ENCODE measurements around the gene TMEM132C. TPM values are rescaled to one million over a fixed set of nuclear protein-coding genes. Genes with fewer than 3 reads are reported as not detected.

The TMEM132C gene
- total and polyA plus RNA-seq, 2 of the 8 experiments (the other 6 are each of a cell fraction or from before 2014, with no cell fraction given): 0.23 to 0.76 TPM

DNA sequence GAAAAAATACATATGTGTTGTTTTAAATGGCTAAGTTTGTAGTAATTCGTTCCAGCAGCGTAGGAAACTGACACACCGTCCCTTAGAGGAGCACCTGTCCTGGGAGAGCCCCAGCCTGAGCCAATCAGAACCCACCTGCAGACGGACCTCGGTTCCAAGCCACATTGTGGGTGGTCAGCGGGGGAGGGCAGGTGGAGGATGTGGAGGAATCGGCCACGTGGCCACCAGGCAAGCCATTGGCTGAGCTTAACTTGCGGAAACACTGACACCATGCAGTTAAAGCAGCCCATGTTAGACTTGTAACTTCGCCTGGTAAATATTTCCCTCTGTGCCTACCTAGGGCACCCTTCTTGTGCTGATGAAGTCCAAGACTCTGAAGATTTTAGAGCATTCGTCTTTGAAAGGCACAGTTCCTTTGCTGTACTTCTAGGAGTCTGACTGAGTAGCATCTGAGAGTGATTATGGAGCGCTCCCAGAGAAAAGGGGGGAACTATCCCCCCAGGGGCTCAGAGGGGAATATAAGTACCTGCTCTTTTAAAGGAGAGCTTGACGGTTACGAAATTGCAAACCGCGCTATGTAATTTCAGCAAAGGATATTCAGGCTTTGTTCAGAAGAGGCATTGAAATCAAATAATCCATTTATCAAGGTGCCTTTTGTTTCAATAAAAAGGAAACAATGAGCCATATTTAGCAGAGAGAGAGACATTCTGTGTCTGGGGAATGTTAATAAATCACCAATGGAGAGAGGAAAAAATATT lies 135.7 kb downstream of the TMEM132C start:
- no peak overlapping the region for H2BK15ac ChIP-seq (ENCODE audit: low read length)
- no peaks in the 10 kb centered on the region for H3K79me1 ChIP-seq (ENCODE audit: low read depth, low read length)
- ChIA-PET CTCF (ENCODE audit: partially characterized antibody) (interaction anchor here (0.9 to 2.9 kb wide), 5 partner anchors 11 to 144 kb away, joined by 3 to 8 read pairs (median 3); no protein-coding TSS in a partner anchor), POLR2A (ENCODE audit: partially characterized antibody) (no interaction called here)
- no peak overlapping the region for H3K56ac ChIP-seq (replicated peaks; ENCODE audit: insufficient read length, low read depth, low read length)
- H3K4me1 ChIP-seq (replicated peaks in 1 of 4; ENCODE audit: control insufficient read depth in 3 of 4, insufficient read depth in 4 of 4, low read length in 3 of 4): peaks cover 0 to 5% (median 4%) of the 10 kb centered on the region in 4 experiments; a peak in 3 of 7 replicates
- H3K4me3 ChIP-seq (ENCODE audit: extremely low read depth in 1 of 4, insufficient read depth in 2 of 4, low read depth in 3 of 4, low read length in 4 of 4): no peak overlapping the region
- no peaks in the 10 kb centered on the region for H3K36me3 ChIP-seq (ENCODE audit: control insufficient read depth in 2 of 4, insufficient read depth in 4 of 4, low read length in 3 of 4)
- H3K27ac ChIP-seq (ENCODE audit: low read depth, low read length): no peak overlapping the region
- H3K23me2 ChIP-seq (ENCODE audit: low read depth, low read length): no peaks in the 10 kb centered on the region; the same call in 1 of the 2 replicates
- H4K91ac ChIP-seq (replicated peaks; ENCODE audit: insufficient read length, low read length): no peak overlapping the region
- no peak overlapping the region; the same call in 1 of the 2 replicates for H2BK12ac ChIP-seq (ENCODE audit: low read depth, low read length)
- no peak overlapping the region for H4K8ac ChIP-seq (ENCODE audit: extremely low read depth, insufficient read depth, low read length)
- H2AK5ac ChIP-seq (ENCODE audit: low read depth, low read length): no peak overlapping the region
- WGBS, 2 experiments (ENCODE audit: extremely low coverage in 1 of 2, insufficient coverage in 1 of 2, insufficient read length in 1 of 2, insufficient replicate concordance in 2 of 2, low coverage in 1 of 2, low lambda C conversion rate in 2 of 2, missing lambda C conversion rate in 1 of 2): 59% methylated on average over 16 of the region's 16 CpGs; no CpG with 5 or more reads in 1 of the 2 experiments
- FAIRE-seq (no peak), DNase-seq (ENCODE audit: low read depth in 1 of 2, low spot score in 2 of 2) (peak; percentile 19 to 75)
- no peak overlapping the region for H3K14ac ChIP-seq (ENCODE audit: insufficient read length)
- H3K4me2 ChIP-seq (ENCODE audit: insufficient read depth in 1 of 2, low read depth in 2 of 2, low read length in 2 of 2): peak overlapping the region; percentile 19 to 40; a peak in 3 of 4 replicates
- H2BK20ac ChIP-seq (ENCODE audit: low read length): no peak overlapping the region
- no peaks in the 10 kb centered on the region; a peak in 1 of 7 replicates for H3K27me3 ChIP-seq (replicated peaks in 1 of 4; ENCODE audit: control insufficient read depth in 3 of 4, extremely low read depth in 1 of 4, insufficient read depth in 3 of 4, low read length in 3 of 4)
- H4K20me1 ChIP-seq (replicated peaks in 1 of 2; ENCODE audit: control insufficient read depth in 1 of 2, insufficient read depth in 2 of 2, low read length in 2 of 2): no peaks in the 10 kb centered on the region
- peak overlapping the region; percentile 32; the same call in 1 of the 2 replicates for H3K18ac ChIP-seq (ENCODE audit: extremely low read depth, low read length)
- H2BK120ac ChIP-seq (replicated peaks; ENCODE audit: low read depth, low read length): no peak overlapping the region
- peak overlapping the region; percentile 61 for H2AFZ ChIP-seq (ENCODE audit: low read length)
- no peak overlapping the region for H4K5ac ChIP-seq (ENCODE audit: insufficient read length, low read depth, low read length)
- H3K9ac ChIP-seq (replicated peaks in 1 of 4; ENCODE audit: extremely low read depth in 1 of 4, low read depth in 3 of 4, low read length in 3 of 4): no peak overlapping the region
- no peak overlapping the region for H2BK5ac ChIP-seq (ENCODE audit: low read depth, low read length)
- TF ChIP-seq CHD2 (IDR thresholded peaks at IDR 0.05; ENCODE audit: low read length) (0 out of 2 replicates have a peak, but pooled peaks have one; percentile 41), SIN3A (conservative IDR thresholded peaks at IDR 0.05 in 1 of 2, IDR thresholded peaks at IDR 0.05 in 1 of 2; ENCODE audit: low read depth in 1 of 2, low read length in 2 of 2) (no peak)
- TF ChIP-seq, protein P1, sequence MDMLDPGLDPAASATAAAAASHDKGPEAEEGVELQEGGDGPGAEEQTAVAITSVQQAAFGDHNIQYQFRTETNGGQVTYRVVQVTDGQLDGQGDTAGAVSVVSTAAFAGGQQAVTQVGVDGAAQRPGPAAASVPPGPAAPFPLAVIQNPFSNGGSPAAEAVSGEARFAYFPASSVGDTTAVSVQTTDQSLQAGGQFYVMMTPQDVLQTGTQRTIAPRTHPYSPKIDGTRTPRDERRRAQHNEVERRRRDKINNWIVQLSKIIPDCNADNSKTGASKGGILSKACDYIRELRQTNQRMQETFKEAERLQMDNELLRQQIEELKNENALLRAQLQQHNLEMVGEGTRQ (IDR thresholded peaks at IDR 0.05; ENCODE audit: low read length): peak; percentile 83
- TF ChIP-seq, protein P2, sequence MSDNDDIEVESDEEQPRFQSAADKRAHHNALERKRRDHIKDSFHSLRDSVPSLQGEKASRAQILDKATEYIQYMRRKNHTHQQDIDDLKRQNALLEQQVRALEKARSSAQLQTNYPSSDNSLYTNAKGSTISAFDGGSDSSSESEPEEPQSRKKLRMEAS (IDR thresholded peaks at IDR 0.05): peak; percentile 98
- TF ChIP-seq, protein P3, sequence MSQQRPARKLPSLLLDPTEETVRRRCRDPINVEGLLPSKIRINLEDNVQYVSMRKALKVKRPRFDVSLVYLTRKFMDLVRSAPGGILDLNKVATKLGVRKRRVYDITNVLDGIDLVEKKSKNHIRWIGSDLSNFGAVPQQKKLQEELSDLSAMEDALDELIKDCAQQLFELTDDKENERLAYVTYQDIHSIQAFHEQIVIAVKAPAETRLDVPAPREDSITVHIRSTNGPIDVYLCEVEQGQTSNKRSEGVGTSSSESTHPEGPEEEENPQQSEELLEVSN (IDR thresholded peaks at IDR 0.05): peak; percentile 92
- H3K79me2 ChIP-seq (ENCODE audit: control insufficient read depth in 1 of 2, insufficient read depth in 2 of 2, low read length in 2 of 2): no peaks in the 10 kb centered on the region
- H3K23ac ChIP-seq (ENCODE audit: insufficient read length): no peak overlapping the region
- no peak overlapping the region for H3K4ac ChIP-seq (replicated peaks; ENCODE audit: insufficient read length, low read depth, low read length)
- H3K9me3 ChIP-seq (ENCODE audit: insufficient read depth in 2 of 2, low read depth in 1 of 2, low read length in 1 of 2): no peaks in the 10 kb centered on the region; a peak in 1 of 4 replicates
